HEK293 (cell line): ENCODE results near the gene OR5L2.
"Not testable (repeated sequence)": the region's sequence is repeated elsewhere in the genome, so short reads cannot be mapped to it uniquely, and the experiment has no call there.

ENCODE experiments used
- CTCF ChIA-PET: fragments of 350-600 bp; formaldehyde crosslinking; extraction: SDS; loops from one replicate; lab custom pipeline; 2021; ENCODE audit warnings: antibody characterized with exemption; lab: Yijun Ruan, JAX
- POLR2A ChIA-PET: fragments of 300-600 bp; formaldehyde crosslinking; extraction: SDS; loops from one replicate; lab custom pipeline; 2020; ENCODE audit warnings: antibody characterized with exemption, inconsistent platforms; lab: Yijun Ruan, JAX
- H3K27ac ChIP-seq: fragments of 200-500 bp; sonication (Bioruptor generic); 2 replicates; pipeline ENCODE4 v1.5.1; 2014; ENCODE audit warnings: low read depth, low read length, control low read depth, inconsistent platforms; ENCODE audit errors: extremely low read depth
- H3K36me3 ChIP-seq, 2 experiments: fragments of 200-500 bp in 1 of 2; sonication (Bioruptor generic) in 1 of 2; 1 replicate in 1 of 2; 2 replicates in 1 of 2; pipeline ENCODE4 v1.5.1; 2014 to 2017; ENCODE audit warnings: inconsistent platforms in 2 of 2, low read length in 2 of 2; ENCODE audit not compliant: control insufficient read depth in 2 of 2, insufficient read depth in 1 of 2
- H3K4me1 ChIP-seq: fragments of 200-500 bp; sonication (Bioruptor generic); 2 replicates; pipeline ENCODE4 v1.5.1; 2014; ENCODE audit warnings: mild to moderate bottlenecking, low read length, inconsistent platforms; ENCODE audit not compliant: control insufficient read depth, insufficient read depth
- H3K4me3 ChIP-seq: 2 replicates; pipeline ENCODE4 v1.5.1; 2011; ENCODE audit warnings: low read depth, mild to moderate bottlenecking, control low read depth, low read length, moderate library complexity
- H3K9me3 ChIP-seq: fragments of 200-500 bp; sonication (Bioruptor generic); 2 replicates; pipeline ENCODE4 v1.5.1; 2014; ENCODE audit warnings: low read depth, low read length, inconsistent platforms; ENCODE audit not compliant: control insufficient read depth, insufficient read depth

OR5L2 gene

GRCh38 chr11:55873146-55873545 lies 46.1 kb downstream of the OR5L2 start:
- H3K36me3 ChIP-seq, H3K27ac ChIP-seq, CTCF ChIA-PET, H3K4me3 ChIP-seq, POLR2A ChIA-PET, H3K9me3 ChIP-seq, H3K4me1 ChIP-seq: not testable (repeated sequence)
